PC-3 (cell line): ENCODE results near the gene CNTFR.

Experiments used
- EZH2 ChIP-seq: fragments of 300-600 bp; sonication (generic); IDR thresholded peaks from one replicate; pipeline ENCODE4 v1.6.1; 2017; ENCODE audit warnings: antibody characterized with exemption, mild to moderate bottlenecking, low read length; ENCODE audit not compliant: unreplicated experiment
- TF ChIP-seq, protein P1 (sequence below): fragments of 300-600 bp; sonication (generic); conservative IDR thresholded peaks from 2 replicates; pipeline ENCODE4 v1.5.1; 2017; ENCODE audit warnings: antibody characterized with exemption, low read depth, mild to moderate bottlenecking, low read length

DNA sequence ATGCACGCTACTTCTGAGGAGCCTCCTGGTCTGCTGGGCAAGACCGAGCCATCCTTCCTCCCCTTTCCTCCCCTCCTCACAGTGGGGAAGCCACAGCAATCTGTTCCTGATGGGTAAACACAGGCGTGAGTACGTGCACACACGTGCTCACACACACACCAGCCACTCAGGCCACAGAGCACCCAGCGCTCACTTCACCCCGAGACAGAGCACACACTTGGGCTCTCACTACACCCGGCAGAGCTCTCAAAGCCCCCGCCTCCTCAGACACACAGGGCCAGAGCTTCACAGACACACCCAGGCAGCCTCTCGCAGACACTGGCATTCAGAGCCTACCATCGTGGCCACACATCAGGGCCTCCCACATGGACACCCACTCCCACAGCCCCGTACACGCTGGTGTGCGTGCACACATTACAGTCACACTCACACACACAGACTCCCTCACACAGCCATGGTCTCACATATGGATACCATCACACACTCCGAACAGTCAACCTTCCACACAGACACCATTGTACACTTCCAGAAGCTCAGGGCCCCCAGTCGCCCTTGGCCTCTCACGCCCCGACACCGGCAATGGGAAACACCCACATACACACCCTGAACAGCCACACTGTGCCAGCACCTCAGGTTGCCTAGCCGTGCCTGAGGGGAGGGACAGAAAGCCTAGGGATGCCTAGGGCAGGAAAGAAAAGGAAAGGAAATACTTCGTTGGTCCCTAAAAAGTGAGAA, 13.5 kb downstream of the CNTFR start:
- TF ChIP-seq, protein P1, sequence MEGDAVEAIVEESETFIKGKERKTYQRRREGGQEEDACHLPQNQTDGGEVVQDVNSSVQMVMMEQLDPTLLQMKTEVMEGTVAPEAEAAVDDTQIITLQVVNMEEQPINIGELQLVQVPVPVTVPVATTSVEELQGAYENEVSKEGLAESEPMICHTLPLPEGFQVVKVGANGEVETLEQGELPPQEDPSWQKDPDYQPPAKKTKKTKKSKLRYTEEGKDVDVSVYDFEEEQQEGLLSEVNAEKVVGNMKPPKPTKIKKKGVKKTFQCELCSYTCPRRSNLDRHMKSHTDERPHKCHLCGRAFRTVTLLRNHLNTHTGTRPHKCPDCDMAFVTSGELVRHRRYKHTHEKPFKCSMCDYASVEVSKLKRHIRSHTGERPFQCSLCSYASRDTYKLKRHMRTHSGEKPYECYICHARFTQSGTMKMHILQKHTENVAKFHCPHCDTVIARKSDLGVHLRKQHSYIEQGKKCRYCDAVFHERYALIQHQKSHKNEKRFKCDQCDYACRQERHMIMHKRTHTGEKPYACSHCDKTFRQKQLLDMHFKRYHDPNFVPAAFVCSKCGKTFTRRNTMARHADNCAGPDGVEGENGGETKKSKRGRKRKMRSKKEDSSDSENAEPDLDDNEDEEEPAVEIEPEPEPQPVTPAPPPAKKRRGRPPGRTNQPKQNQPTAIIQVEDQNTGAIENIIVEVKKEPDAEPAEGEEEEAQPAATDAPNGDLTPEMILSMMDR: no peak
- TF ChIP-seq EZH2: no peak
